ENCODE measurements around the gene BRF1.
"Not testable (repeated sequence)": the region's sequence is repeated elsewhere in the genome, so short reads cannot be mapped to it uniquely, and the experiment has no call there.

BRF1 gene, protein sequence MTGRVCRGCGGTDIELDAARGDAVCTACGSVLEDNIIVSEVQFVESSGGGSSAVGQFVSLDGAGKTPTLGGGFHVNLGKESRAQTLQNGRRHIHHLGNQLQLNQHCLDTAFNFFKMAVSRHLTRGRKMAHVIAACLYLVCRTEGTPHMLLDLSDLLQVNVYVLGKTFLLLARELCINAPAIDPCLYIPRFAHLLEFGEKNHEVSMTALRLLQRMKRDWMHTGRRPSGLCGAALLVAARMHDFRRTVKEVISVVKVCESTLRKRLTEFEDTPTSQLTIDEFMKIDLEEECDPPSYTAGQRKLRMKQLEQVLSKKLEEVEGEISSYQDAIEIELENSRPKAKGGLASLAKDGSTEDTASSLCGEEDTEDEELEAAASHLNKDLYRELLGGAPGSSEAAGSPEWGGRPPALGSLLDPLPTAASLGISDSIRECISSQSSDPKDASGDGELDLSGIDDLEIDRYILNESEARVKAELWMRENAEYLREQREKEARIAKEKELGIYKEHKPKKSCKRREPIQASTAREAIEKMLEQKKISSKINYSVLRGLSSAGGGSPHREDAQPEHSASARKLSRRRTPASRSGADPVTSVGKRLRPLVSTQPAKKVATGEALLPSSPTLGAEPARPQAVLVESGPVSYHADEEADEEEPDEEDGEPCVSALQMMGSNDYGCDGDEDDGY

DNA sequence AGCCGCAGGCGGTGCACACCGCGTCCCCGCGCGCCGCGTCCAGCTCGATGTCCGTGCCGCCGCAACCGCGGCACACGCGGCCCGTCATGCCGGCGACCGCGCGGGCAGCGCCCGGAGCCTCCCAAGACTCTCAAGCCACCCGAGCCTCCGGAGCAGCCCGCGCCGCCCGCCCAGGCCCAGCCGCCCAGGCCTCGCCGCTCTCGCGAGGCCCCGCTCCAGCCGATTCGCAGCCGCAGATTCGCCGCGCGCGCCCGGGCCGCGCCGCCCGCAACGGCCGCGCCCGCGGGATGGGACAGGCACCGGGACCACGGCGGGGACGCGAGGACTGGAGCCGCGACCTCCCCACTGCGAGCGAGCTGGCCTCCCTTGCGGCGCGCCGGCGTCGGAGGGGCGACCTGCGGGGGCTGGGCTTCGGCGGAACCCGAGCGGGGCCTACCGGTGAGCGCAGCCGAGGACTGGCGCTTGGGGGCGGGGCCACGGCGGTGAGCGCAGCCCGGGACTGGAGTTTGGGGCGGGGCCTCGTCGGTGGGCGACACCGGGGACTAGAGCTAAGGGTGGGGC lies at the start of gene BRF1:
Gene BRF1, minus strand, starts transcription at position 460 of the 561 bp plus-strand sequence. Its CDS starts 372 bp downstream, at position 88.
- peak; percentile 90 for DNase-seq

GRCh38 chr14:105349992-105350391 lies 49.2 kb upstream of the BRF1 start:
- DNase-seq: no peak

DNA sequence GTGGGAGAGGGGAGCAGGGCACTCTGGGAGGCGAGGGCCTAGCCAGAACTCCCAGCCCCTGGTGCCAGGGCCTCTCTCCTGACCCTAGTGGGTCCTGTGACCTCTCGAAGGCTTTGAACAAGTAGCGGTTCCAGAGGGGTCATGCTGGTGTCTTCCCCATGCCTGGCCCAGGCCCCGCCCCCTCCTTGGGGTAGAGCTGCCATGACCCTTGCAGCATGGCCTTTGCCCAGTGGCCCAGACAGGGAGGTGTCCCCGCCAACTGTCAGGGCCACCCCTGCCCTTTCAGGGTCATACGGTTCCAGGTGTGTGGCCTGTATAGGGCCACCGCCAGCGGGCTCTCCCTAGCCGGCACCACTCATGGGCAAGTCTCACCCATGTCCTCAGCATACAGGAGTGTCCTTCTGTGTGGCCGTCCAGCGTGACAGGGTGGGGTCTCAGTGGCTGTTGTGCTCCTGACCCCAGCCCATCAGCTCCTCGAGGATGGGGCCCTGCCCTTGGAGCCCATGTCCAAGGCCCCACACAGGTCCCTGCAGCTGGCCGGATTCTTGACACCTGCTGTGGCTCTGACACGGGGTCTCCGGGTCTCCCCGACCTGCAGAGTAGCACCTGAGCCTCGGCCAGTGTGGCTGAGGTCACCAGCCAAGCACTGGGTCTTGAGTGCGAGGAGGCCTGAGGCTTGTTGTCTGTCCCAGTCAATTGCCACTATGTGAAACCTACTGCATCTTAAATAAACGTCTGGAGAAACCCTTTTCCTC lies 48.3 kb upstream of the BRF1 start:
- no peak for DNase-seq

- DNase-seq: no peak
Measured at GRCh38 chr14:105348169-105348944, 47.6 kb upstream of the BRF1 start.

GRCh38 chr14:105347587-105347968 lies 46.8 kb upstream of the BRF1 start:
- DNase-seq: no peak

GRCh38 chr14:105346876-105347586 lies 46.2 kb upstream of the BRF1 start:
- no peak for DNase-seq

GRCh38 chr14:105346200-105346533 lies 45.4 kb upstream of the BRF1 start:
- DNase-seq: no peak

GRCh38 chr14:105343194-105343593 lies 42.4 kb upstream of the BRF1 start:
- no peak for DNase-seq

DNA sequence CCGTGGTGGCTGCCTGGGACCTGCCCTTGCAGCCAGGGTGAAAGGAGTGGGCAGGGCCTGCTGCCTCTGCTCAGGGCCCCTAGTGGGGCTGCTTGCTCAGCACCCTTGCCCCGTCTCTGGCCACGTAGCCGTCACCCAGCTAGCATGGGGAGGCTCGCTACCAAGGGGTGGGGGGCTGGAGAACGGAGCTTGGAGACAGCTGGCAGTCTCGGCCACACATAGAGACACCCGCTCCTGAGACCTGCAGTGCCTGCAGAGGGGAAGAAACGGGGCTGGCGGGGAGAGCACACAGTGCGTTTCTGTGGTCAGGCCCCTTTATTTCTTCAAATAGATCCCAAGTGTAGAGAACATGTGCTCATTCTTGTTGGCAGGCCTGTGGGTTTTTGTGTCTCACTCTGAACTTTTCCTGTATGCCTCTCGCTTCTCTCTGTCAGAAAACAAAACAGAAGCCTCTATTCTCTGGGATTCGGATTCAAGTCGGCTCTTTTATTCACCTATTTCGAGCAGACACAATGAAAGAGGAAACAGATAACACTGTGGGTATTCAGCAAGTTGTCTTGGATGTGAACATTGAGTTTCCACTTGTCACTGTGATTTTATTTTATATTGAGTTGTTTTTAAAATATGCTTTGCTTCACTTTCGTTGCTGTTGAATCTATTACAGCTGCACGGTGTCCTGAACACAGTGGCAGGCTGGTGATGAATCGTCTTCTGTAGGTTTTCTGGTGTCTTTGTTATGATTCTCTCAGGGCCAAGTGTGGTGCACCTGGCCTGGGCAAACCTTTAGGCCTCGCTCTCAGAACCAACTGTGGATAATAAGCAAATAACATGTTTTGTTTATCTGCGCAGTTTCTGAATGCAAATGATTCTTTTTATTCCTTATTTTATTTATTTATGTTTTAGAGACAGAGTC lies 40.3 kb upstream of the BRF1 start:
- peak; percentile 11 for DNase-seq

- DNase-seq: peak; percentile 7
Measured at GRCh38 chr14:105337966-105338741, 37.4 kb upstream of the BRF1 start.

DNA sequence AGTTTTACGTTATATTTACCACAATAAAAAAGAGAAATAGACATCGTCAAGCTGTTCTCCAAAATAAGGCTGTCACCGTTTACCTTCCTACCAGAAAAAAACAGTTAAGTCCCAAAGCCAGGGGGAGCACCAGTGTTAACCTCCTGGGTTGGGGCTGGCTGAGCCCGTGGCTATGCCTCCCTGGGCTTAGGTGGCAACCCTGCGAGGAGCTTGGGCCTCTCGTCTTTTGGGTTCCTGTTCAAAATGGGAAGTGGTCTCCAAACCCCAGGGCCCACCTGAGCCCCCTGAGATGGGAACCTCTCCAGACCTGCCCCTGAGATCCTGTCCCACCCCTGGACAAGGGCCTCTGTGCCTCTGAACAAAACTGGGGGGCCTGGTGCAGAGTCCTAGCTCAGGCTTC lies 36.6 kb upstream of the BRF1 start:
- no peak for DNase-seq

GRCh38 chr14:105336477-105337287 lies 35.9 kb upstream of the BRF1 start:
- DNase-seq: no peak

DNA sequence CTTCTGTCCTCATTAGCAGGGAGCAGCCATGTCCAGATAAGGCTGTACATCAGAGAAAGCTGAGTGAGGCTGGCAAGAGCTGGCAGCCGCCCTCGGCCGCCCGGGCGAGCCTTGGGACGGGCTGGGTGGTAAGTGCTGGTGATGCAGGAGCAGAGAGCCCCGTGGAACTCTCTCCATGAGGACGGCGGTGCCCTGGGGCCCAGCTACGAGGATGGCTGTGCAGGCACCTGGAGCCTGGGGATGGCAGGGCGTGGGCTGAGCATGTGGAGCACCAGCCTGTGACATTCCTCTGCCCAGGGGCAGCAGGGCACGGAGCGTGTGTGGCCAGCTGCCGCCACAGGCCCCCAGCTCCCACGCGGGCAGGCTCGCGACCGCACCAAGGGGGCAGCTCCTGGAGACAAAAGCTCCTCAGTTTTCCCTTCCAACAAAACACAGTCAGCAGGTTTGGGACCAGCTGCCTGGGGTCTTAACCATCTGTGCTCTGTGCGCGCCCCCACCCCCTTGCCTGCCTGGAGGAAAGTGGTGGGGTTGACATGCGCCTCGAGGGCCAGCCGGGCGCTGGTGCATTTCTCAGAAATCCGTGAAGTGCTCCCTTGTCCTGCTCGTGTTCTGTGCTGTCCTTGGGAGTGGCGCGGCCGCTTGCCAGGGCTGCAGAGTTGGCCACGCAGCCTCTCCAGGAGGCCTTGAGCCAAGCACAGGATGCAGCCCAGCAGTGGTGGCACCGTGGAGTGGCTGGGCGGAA lies 35.1 kb upstream of the BRF1 start:
- no peak for DNase-seq

DNA sequence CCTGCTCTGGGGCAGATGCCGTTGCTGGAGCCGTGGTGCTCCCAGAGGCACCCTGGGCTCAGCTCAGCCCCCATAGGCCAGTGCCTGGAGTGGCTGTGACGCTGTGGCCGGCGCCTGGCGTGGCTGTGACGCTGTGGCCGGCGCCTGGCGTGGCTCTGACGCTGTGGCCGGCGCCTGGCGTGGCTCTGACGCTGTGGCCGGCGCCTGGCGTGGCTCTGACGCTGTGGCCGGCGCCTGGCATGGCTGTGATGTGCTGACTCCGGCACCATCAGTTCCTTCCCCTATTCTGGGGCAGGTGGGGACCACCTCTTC lies 34.4 kb upstream of the BRF1 start:
- not testable (repeated sequence) for DNase-seq

DNA sequence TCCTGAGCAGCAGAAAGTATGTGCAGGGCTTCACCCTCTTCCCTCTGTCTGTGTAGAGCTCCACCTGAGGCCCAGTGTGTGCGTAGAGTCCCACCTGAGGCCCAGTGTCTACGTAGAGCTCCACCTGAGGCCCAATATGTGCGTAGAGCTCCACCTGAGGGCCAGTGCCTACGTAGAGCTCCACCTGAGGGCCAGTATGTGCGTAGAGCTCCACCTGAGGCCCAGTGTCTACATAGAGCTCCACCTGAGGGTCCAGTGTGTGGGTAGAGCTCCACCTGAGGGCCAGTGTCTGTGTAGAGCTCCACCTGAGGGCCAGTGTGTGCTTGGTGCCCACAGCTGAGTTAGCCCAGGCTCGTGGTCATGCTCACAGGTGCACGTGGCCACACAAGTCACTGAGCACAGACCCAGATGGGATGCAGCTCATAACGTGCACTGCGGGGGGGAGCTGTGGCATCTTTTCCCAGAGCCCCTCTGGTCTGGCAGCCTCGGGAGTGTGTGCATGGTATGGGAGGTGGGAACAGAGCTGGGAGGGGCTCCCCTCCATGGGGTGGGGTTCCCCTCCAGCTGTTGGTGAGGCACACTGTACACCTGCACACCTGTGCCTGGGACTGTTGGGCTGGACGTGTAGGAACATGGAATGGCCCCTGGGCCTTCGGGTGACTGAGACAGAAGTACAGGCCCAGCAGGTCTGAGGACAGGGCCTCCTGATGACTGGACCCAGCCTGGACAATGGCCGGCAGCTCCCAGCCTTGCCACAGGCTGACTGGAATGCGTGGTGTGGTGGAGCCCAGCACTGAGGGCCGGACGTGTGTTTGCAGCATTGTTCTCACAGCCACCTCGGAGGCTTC lies 33.8 kb upstream of the BRF1 start:
- no peak for DNase-seq

DNA sequence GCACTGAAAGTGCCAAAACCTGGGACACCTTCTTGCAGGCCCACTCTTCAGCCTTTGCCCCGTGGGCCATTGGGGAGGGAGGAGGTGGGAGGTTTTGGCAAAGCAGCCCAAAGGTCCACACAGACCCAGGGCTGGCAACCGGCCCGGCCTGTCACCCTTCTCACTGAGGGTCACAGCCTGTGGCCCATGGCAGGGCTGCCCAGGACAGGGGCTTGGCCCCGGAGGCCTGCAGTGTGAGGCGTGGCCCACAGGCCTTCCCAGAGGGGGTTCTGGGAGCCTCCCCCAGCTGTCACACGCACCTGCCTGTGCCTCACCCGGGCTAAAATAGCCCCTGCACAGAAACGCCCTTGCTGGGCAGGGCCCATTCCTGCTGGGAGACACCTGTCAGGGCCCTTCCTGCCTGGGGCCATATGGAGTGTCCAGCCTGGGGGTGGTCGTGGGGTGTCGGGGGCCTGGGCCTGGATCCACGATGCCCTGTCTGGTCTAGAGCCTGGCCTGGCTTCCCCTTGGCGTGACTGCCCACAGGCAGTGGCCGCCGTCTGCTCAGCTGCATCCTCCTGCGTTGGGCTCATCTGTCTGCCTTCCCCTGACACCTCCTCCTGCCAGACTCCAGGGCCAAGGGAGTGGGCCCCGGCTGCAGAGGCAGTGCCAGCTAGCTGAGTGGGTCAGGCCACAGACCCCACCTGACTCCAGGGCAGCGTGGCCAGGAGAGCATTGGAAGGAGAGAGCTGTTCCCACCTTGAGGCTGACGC lies 33.0 kb upstream of the BRF1 start:
- DNase-seq: no peak

- DNase-seq: no peak
Measured at GRCh38 chr14:105333020-105333490, 32.3 kb upstream of the BRF1 start.
